K562 (cell line): Measurements from ENCODE around the gene TSGA10IP. TPM values are rescaled to one million over a fixed set of nuclear protein-coding genes. Genes with fewer than 3 reads are reported as not detected.
A peak's percentile ranks its signal among the peaks of the same experiment; 100 is the strongest.

Source experiments
- C11orf30 ChIP-seq: fragments of 450-650 bp; IDR thresholded peaks from 2 replicates; pipeline ENCODE4 v1.6.1; 2016; ENCODE audit warnings: low read depth, mild to moderate bottlenecking
- CHD4 ChIP-seq: fragments of 200-600 bp; sonication (generic); IDR thresholded peaks from 3 replicates; pipeline ENCODE4 v1.6.1; 2012; ENCODE audit warnings: low read depth, mild to moderate bottlenecking, mixed read lengths, low read length, inconsistent platforms; ENCODE audit not compliant: insufficient read depth, insufficient replicate concordance, poor library complexity, severe bottlenecking
- FOXA3 ChIP-seq, 2 experiments: fragments of 450-650 bp in 1 of 2; sonication (generic) in 1 of 2; formaldehyde crosslinking; IDR thresholded peaks in 1 of 2; conservative IDR thresholded peaks in 1 of 2; 2 replicates each; pipeline versions ENCODE4 v1.4.0 to v1.8.0; 2020 to 2022; ENCODE audit warnings: mild to moderate bottlenecking in 2 of 2, missing genetic modification reagents in 1 of 2
- GATA2 ChIP-seq: sonication (generic); formaldehyde crosslinking; IDR thresholded peaks from 2 replicates; pipeline ENCODE4 v1.4.0; 2020; ENCODE audit warnings: mild to moderate bottlenecking, missing genetic modification reagents
- KDM1A ChIP-seq, 2 experiments: fragments of 450-650 bp; IDR thresholded peaks; 2 replicates each; pipeline ENCODE4 v1.6.1; 2016; ENCODE audit warnings: mild to moderate bottlenecking in 2 of 2
- KDM2B ChIP-seq: fragments of 250-450 bp; sonication (Bioruptor Pico); IDR thresholded peaks from 2 replicates; pipeline ENCODE4 v1.8.0; 2021; ENCODE audit warnings: mild to moderate bottlenecking, moderate library complexity
- NEUROD1 ChIP-seq: fragments of 150-350 bp; IDR thresholded peaks from 2 replicates; pipeline ENCODE4 v1.6.1; 2014; ENCODE audit warnings: borderline replicate concordance, low read length, low read depth; ENCODE audit not compliant: partially characterized antibody
- RBM39 ChIP-seq: fragments of 200-400 bp; formaldehyde crosslinking; optimal IDR thresholded peaks from 2 replicates; pipeline ENCODE3; 2018; ENCODE audit warnings: low read depth, low read length
- SP1 ChIP-seq: sonication (generic); formaldehyde crosslinking; IDR thresholded peaks from 2 replicates; pipeline ENCODE4 v1.8.1; 2022; ENCODE audit warnings: mild to moderate bottlenecking, missing genetic modification reagents
- SRSF9 ChIP-seq: fragments of 200-400 bp; formaldehyde crosslinking; IDR thresholded peaks from 2 replicates; pipeline ENCODE4 v1.6.1; 2017; ENCODE audit warnings: low read depth, low read length, borderline replicate concordance
- YBX1 ChIP-seq: fragments of 450-650 bp; IDR thresholded peaks from 2 replicates; pipeline ENCODE4 v1.7.1; 2016; ENCODE audit warnings: mild to moderate bottlenecking
- ZFP1 ChIP-seq: fragments of 450-650 bp; formaldehyde crosslinking; IDR thresholded peaks from 2 replicates; pipeline ENCODE4 v1.4.0; 2020; ENCODE audit warnings: mild to moderate bottlenecking, mixed read lengths
- ZNF311 ChIP-seq: fragments of 250-450 bp; sonication (Bioruptor Pico); IDR thresholded peaks from 2 replicates; pipeline ENCODE4 v1.4.0; 2020; ENCODE audit warnings: mild to moderate bottlenecking, moderate library complexity
- ZNF695 ChIP-seq: fragments of 450-650 bp; formaldehyde crosslinking; IDR thresholded peaks from 2 replicates; pipeline ENCODE4 v1.4.0; 2020; ENCODE audit warnings: mild to moderate bottlenecking, moderate library complexity
- polyA plus RNA-seq, 8 experiments: library from polyadenylated mRNA; depleted of rRNA in 4 of 8; stranded (reverse) in 5 of 8; unstranded in 3 of 8; fragments of >200 nt; fragmentation: Nextera tagmentation in 2 of 8; fragmentation: Illumina TruSeq in 1 of 8; extraction: Ambion mirVana in 2 of 8; extraction: Trizol in 1 of 8; gene quantifications; 2 replicates each; pipeline versions ENCODE4 v1.2.1 to v1.2.3, GENCODE V29; 2011 to 2014; ENCODE audit warnings: inconsistent platforms in 1 of 8, missing spikeins in 1 of 8
- total RNA-seq, 7 experiments: library from RNA; depleted of rRNA in 6 of 7; stranded (reverse); fragments of >200 nt in 6 of 7; fragmentation: Illumina TruSeq in 2 of 7; extraction: Trizol in 2 of 7; gene quantifications; 2 replicates each; pipeline versions ENCODE4 v1.2.1 to v1.2.3, GENCODE V29; 2011 to 2021; ENCODE audit warnings: low replicate concordance in 1 of 7
- TF ChIP-seq, protein P1 (sequence below), 2 experiments: fragments of 450-650 bp; IDR thresholded peaks; 2 replicates each; pipeline ENCODE4 v1.6.1; 2016; ENCODE audit warnings: mild to moderate bottlenecking in 2 of 2, borderline replicate concordance in 1 of 2, low read depth in 1 of 2, moderate library complexity in 1 of 2
- TF ChIP-seq, protein P2 (sequence below): sonication (generic); formaldehyde crosslinking; IDR thresholded peaks from 2 replicates; pipeline ENCODE4 v1.8.1; 2023; ENCODE audit warnings: mild to moderate bottlenecking, missing genetic modification reagents

TSGA10IP gene
- total and polyA plus RNA-seq, 9 of the 15 experiments (the other 6 are each of a cell fraction or from before 2014, with no cell fraction given) = not detected

DNA sequence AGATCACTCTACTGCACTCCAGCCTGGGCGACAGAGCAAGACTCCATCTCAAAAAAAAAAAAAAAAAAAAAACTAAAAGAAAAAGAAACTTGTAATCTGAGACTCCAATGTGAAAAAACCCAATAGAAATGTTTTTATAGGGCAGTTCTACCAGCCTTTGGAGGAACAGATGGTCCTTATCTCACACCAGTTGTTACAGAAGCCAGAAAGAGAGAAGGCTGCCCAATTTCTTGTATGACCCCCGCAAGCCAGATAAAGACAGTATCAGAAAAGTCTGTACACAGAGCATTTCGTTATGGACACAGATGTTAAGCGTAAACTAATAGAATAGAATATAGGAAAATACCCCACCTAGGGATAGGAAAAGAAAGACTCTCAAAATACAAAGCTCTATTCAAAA, 11.3 kb upstream of the TSGA10IP start (continued):
- no peak for TF ChIP-seq ZFP1 (CRISPR knock-in tag)
- TF ChIP-seq, protein P1, sequence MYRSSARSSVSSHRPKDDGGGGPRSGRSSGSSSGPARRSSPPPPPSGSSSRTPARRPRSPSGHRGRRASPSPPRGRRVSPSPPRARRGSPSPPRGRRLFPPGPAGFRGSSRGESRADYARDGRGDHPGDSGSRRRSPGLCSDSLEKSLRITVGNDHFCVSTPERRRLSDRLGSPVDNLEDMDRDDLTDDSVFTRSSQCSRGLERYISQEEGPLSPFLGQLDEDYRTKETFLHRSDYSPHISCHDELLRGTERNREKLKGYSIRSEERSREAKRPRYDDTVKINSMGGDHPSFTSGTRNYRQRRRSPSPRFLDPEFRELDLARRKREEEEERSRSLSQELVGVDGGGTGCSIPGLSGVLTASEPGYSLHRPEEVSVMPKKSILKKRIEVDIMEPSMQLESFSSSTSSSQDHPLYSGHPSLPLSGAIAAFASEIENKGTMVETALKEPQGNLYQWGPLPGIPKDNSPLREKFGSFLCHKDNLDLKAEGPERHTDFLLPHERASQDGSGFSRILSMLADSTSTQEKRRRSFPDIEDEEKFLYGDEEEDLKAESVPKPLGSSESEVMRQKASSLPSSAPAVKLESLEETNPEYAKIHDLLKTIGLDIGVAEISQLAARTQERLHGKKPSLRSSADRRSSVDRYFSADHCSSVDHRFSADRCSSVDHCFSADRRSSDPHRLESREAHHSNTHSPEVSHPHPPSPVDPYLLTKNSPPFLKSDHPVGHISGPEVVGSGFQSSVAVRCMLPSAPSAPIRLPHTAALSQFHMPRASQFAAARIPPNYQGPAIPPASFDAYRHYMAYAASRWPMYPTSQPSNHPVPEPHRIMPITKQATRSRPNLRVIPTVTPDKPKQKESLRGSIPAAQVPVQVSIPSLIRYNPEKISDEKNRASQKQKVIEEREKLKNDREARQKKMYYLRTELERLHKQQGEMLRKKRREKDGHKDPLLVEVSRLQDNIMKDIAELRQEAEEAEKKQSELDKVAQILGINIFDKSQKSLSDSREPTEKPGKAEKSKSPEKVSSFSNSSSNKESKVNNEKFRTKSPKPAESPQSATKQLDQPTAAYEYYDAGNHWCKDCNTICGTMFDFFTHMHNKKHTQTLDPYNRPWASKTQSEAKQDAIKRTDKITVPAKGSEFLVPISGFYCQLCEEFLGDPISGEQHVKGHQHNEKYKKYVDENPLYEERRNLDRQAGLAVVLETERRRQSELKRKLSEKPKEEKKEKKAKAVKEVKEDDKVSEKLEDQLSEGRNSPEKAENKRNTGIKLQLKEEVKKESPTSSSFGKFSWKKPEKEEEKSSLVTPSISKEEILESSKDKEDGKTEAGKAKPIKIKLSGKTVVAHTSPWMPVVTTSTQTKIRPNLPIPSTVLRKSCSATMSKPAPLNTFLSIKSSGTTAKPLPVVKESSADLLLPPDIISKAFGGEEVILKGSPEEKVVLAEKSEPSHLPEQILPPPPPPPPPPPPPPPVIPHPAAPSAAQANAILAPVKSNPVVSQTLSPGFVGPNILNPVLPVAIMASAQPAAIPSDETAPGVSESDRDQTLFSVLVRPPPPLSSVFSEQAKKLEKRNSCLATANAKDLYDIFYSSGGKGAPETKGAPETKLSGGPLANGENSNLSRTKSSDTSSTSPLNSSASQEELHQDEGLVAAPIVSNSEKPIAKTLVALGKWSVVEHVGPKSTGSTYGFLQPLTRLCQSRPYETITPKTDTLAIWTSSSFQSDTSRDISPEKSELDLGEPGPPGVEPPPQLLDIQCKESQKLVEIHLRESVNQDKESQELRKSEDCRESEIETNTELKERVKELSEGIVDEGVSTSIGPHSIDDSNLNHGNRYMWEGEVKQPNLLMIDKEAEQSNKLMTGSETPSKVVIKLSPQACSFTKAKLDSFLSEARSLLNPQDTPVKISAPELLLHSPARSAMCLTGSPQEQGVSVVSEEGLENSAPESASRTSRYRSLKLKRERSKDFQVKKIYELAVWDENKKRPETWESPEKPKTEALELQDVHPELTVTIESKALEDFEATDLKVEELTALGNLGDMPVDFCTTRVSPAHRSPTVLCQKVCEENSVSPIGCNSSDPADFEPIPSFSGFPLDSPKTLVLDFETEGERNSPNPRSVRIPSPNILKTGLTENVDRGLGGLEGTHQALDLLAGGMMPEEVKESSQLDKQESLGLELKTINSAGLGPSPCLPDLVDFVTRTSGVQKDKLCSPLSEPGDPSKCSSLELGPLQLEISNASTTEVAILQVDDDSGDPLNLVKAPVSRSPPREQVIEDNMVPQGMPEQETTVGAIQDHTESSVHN (IDR thresholded peaks at IDR 0.05; ENCODE audit: borderline replicate concordance in 1 of 2, low read depth in 1 of 2) = no peak
- TF ChIP-seq YBX1 = no peak
- peak; percentile 47; the same call in 1 of the 2 replicates for TF ChIP-seq GATA2 (CRISPR knock-in tag)
- TF ChIP-seq NEUROD1 = no peak
- no peak for TF ChIP-seq KDM2B
- no peak for TF ChIP-seq SRSF9
- TF ChIP-seq ZNF311 (CRISPR knock-in tag) = no peak
- TF ChIP-seq KDM1A (IDR thresholded peaks at IDR 0.05) = no peak
- no peak for TF ChIP-seq SP1
- TF ChIP-seq, protein P2, sequence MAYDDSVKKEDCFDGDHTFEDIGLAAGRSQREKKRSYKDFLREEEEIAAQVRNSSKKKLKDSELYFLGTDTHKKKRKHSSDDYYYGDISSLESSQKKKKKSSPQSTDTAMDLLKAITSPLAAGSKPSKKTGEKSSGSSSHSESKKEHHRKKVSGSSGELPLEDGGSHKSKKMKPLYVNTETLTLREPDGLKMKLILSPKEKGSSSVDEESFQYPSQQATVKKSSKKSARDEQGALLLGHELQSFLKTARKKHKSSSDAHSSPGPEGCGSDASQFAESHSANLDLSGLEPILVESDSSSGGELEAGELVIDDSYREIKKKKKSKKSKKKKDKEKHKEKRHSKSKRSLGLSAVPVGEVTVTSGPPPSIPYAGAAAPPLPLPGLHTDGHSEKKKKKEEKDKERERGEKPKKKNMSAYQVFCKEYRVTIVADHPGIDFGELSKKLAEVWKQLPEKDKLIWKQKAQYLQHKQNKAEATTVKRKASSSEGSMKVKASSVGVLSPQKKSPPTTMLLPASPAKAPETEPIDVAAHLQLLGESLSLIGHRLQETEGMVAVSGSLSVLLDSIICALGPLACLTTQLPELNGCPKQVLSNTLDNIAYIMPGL = no peak
- TF ChIP-seq C11orf30 = no peak
- TF ChIP-seq ZNF695 (CRISPR knock-in tag) = no peak
- TF ChIP-seq RBM39 = no peak
- peak in 1 of 2 experiments; percentile 37; a peak in 2 of 4 replicates for TF ChIP-seq FOXA3 (CRISPR knock-in tag; conservative IDR thresholded peaks at IDR 0.05 in 1 of 2, IDR thresholded peaks at IDR 0.05 in 1 of 2)
- TF ChIP-seq CHD4 = no peak
